C4-2B (cell line): ENCODE data around the gene SMIM23.

ENCODE experiments used
- ZFX ChIP-seq: fragments of 450-650 bp; IDR thresholded peaks from 2 replicates; pipeline ENCODE4 v1.6.1; 2017
- TF ChIP-seq, protein P1 (sequence below): fragments of 450-650 bp; conservative IDR thresholded peaks from 2 replicates; pipeline ENCODE4 v1.5.1; 2017; ENCODE audit warnings: mild to moderate bottlenecking

DNA sequence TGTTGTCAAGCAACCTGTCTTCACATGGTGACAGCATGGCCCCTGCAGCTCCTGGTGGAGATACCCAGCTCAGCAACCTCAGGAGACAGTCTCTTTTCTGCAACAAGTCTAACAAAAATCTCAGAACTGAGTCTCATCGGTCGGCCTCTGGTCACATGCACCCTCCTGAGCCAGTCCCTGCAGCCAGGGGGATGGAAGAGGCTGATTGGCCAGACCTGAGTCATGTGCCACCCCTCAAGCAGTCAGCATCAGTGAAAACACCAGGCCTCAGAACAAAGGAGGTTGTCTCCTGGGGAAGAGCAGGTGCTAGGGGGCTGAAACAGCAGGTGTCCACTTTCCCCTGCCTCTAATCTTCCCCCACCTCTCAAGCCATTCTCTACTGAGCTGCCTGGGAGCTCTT is 54.4 kb downstream of the SMIM23 start:
- TF ChIP-seq, protein P1, sequence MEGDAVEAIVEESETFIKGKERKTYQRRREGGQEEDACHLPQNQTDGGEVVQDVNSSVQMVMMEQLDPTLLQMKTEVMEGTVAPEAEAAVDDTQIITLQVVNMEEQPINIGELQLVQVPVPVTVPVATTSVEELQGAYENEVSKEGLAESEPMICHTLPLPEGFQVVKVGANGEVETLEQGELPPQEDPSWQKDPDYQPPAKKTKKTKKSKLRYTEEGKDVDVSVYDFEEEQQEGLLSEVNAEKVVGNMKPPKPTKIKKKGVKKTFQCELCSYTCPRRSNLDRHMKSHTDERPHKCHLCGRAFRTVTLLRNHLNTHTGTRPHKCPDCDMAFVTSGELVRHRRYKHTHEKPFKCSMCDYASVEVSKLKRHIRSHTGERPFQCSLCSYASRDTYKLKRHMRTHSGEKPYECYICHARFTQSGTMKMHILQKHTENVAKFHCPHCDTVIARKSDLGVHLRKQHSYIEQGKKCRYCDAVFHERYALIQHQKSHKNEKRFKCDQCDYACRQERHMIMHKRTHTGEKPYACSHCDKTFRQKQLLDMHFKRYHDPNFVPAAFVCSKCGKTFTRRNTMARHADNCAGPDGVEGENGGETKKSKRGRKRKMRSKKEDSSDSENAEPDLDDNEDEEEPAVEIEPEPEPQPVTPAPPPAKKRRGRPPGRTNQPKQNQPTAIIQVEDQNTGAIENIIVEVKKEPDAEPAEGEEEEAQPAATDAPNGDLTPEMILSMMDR = no peak
- no peak for TF ChIP-seq ZFX
